Ascending aorta (tissue), 2 donors: ENCODE data around the gene ACAA2. TPM values are rescaled to one million over a fixed set of nuclear protein-coding genes. Genes with fewer than 3 reads are reported as not detected.

Experiments
- DNase-seq, 2 donors: peaks; one replicate each; pipeline ENCODE4 v3.0.0-alpha.2; 2019; ENCODE audit warnings: low spot score in 2 of 2
- H3K27ac ChIP-seq, 2 donors: fragments of 200-600 bp; sonication (generic); one replicate each; pipeline ENCODE4 v1.5.1; 2016 to 2017; ENCODE audit warnings: mild to moderate bottlenecking in 1 of 2
- H3K27me3 ChIP-seq: fragments of 200-600 bp; sonication (generic); one replicate; pipeline ENCODE4 v1.5.1; 2017
- H3K36me3 ChIP-seq, 2 donors: fragments of 200-600 bp; sonication (generic); one replicate each; pipeline ENCODE4 v1.5.1; 2016
- H3K4me1 ChIP-seq, 2 donors: fragments of 200-600 bp; sonication (generic); one replicate each; pipeline ENCODE4 v1.5.1; 2016 to 2017; ENCODE audit warnings: mild to moderate bottlenecking in 1 of 2
- H3K4me3 ChIP-seq, 2 donors: fragments of 200-600 bp; sonication (generic); one replicate each; pipeline ENCODE4 v1.5.1; 2016 to 2017; ENCODE audit warnings: mild to moderate bottlenecking in 1 of 2
- H3K9me3 ChIP-seq, 2 donors: fragments of 200-600 bp; sonication (generic); one replicate each; pipeline ENCODE4 v1.5.1; 2016
- CTCF ChIP-seq, 3 experiments: fragments of 200-600 bp in 2 of 3; fragments of 450-650 bp in 1 of 3; sonication (generic) in 2 of 3; IDR thresholded peaks; one replicate each; pipeline ENCODE4 v1.5.1; 2016 to 2019; ENCODE audit warnings: antibody characterized with exemption in 3 of 3, mild to moderate bottlenecking in 1 of 3, moderate library complexity in 1 of 3
- intact Hi-C: fragments of 100-400 bp; cut with DNase I; formaldehyde crosslinking; loops from one replicate; pipeline ENCODE4 v1.15.1; 2023
- total RNA-seq: library from RNA; depleted of rRNA; stranded (reverse); fragments of >200 nt; gene quantifications from one replicate; pipeline ENCODE4 v1.1.0, GENCODE V29; 2016

Gene ACAA2
- total RNA-seq, 1 donor from 2014 or later = 33.4 TPM

DNA sequence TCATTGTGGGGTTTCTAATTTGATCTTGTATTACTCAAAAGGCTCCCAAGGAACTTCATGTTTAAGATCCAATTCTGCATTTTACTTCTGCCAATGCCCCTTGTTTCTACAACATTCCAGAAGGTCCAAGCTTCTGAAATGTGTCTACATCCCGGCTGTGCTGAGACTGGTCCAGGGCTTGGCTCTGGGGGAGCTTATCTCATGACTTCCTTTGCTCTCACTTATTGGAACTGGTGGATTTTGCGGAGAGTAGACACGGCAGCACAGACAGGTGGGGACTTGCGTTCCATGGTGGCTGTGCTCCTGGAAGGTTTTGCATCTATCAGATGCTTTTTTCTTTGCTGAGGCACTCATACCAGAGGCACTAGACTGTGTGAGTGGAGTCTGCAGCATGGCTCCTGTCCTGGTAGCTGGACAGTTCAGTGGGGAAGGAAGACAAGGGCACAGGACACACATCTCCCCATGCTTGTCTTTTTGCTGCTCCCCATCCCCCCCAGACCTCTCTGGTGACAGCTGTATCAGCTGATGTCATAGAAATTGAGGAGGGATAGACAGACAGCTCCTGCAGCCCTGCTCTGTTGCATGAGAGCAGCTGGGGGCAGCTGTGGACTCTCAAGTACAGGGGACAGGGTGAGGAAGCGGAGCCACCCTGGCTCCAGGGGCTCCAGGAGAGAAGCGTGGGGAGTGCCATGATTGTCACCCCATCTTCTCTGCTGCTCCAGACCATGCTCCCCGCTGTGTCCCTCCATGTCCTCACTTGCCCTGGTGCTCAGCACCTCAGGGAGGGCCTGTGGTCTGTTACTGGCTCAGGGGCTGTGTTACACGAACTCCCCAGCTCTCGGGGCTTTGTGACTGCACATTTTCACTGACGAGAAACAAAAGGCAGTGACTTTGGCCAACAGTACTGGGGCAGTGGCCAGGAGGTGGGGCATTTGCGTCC, 46.0 kb downstream of the ACAA2 start:
- H3K36me3 ChIP-seq = no peaks in the 10 kb centered on the region
- intact Hi-C loops = no loop called here
- TF ChIP-seq CTCF (IDR thresholded peaks at IDR 0.05) = no peak
- H3K9me3 ChIP-seq = no peaks in the 10 kb centered on the region
- H3K27me3 ChIP-seq = no peaks in the 10 kb centered on the region
- no peak overlapping the region for H3K27ac ChIP-seq
- peak in 1 of 2 donors; percentile 56 for DNase-seq
- H3K4me3 ChIP-seq = no peak overlapping the region
- H3K4me1 ChIP-seq = no peaks in the 10 kb centered on the region

DNA sequence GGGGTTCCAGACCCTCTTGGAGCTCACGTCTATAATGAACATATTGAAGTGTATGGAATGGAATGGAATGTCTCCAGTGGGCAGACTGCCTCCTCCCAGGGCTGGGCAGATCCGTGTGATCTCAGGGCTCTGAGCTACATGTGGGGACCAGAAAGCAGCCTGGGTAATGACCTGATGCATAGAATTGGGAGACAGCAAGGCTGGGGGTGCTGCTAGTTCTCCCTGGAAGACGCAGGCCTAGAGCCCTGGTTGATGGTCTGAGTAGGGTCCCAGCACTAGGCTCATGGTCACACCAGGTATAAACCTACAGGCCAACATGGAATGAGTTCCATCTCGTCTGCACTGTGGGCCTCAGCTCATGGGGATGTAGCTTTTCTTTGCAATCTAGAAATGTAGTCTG, 46.7 kb downstream of the ACAA2 start:
- no peak for TF ChIP-seq CTCF (IDR thresholded peaks at IDR 0.05)
- intact Hi-C loops = no loop called here
- no peak overlapping the region for H3K27ac ChIP-seq
- no peaks in the 10 kb centered on the region for H3K4me1 ChIP-seq
- DNase-seq = no peak
- H3K9me3 ChIP-seq = no peaks in the 10 kb centered on the region
- no peaks in the 10 kb centered on the region for H3K36me3 ChIP-seq
- no peaks in the 10 kb centered on the region for H3K27me3 ChIP-seq
- H3K4me3 ChIP-seq = no peak overlapping the region

DNA sequence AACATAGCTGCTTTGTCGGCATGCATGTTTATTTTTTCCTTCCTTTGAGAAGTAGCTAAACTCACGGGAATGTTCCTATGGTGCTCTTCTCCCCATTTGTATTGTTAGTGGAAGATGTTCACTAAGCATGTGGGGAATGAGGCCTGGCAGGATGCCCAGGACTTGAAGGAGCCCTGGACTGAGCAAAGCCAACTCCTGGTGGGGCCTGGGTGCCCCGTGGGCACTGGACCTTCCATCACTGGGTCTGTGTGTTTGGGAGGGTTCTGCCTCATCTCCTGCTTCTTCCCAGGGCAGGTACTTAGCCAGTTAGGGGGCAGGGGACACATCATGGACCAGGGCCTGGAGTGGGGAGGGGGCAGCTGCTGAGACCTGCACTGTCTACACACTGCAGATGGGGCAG, 49.3 kb downstream of the ACAA2 start:
- intact Hi-C loops = no loop called here

GRCh38 chr18:49763590-49763989, 49.7 kb downstream of the ACAA2 start:
- TF ChIP-seq CTCF (IDR thresholded peaks at IDR 0.05) = no peak
- DNase-seq = no peak
- Histone ChIP-seq H3K27me3 (no peaks in the 10 kb centered on the region), H3K4me1 (no peaks in the 10 kb centered on the region), H3K4me3 (no peak overlapping the region), H3K27ac (no peak overlapping the region), H3K9me3 (no peaks in the 10 kb centered on the region), H3K36me3 (no peaks in the 10 kb centered on the region)
- intact Hi-C loops = no loop called here

More for the DNA sequence above, 49.3 kb downstream of the ACAA2 start:
- no peak for TF ChIP-seq CTCF (IDR thresholded peaks at IDR 0.05)
- DNase-seq = no peak
- H3K9me3 ChIP-seq = no peaks in the 10 kb centered on the region
- H3K4me1 ChIP-seq = no peaks in the 10 kb centered on the region
- no peak overlapping the region for H3K27ac ChIP-seq
- no peaks in the 10 kb centered on the region for H3K36me3 ChIP-seq
- H3K4me3 ChIP-seq = no peak overlapping the region
- no peaks in the 10 kb centered on the region for H3K27me3 ChIP-seq

DNA sequence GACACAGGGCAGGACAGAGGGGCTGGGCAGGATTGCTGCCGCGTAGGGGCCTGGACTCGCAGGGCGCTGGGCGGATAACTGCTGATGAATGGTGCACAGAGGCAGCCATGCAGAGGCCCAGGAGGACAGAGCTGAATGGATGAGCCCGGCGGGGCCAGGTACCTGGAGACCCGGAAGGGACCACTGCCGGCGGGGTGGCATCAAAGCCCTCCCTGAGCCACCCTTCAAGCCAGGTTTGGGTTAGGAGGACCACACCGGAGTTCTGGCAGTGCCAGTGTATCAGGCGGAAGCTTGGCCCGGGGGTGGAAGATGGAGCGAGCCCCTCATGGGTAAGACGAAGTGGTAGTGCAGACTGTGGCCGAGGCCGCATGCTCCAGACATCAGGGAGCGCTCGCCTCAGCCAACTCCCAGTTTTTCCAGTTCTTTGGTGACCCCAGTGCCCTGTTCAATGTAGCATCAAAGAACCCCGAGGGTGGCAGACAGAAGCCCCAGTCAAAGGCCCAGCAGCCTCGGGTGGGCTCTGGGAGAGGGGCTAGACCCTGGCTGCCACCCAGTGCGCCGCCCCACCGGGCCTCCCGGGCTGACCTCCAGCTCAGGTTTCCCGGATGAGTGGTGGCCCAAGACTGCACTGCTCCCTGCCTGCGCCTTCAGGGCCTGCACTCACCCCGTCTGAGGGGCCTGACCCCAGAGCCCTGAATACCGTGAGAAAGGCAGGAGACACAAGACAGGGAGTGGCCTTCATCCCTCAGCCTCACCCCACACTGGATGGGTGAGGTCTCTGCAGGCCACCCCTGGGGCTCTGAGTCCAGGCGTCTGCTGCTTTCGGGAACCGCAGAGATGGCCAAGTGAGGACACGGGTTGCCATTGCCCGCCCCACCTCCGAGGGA, 50.9 kb downstream of the ACAA2 start:
- Histone ChIP-seq H3K4me1 (no peaks in the 10 kb centered on the region), H3K27ac (no peak overlapping the region), H3K36me3 (no peaks in the 10 kb centered on the region), H3K27me3 (no peaks in the 10 kb centered on the region), H3K9me3 (no peaks in the 10 kb centered on the region), H3K4me3 (no peak overlapping the region)
- no peak for DNase-seq
- intact Hi-C loops = no loop called here
- no peak for TF ChIP-seq CTCF (IDR thresholded peaks at IDR 0.05)
